Stimulated activated effector memory CD8-positive, alpha-beta T cell treated with anti-CD3 and anti-CD28 coated beads, Interleukin-12 subunit alpha, Interleukin-12 subunit beta, amount 100 ng/mL, for 72 hours (primary cell): ENCODE data around the gene TRIO.
A peak's percentile ranks its signal among the peaks of the same experiment; 100 is the strongest.
"Not testable (repeated sequence)": the region's sequence is repeated elsewhere in the genome, so short reads cannot be mapped to it uniquely, and the experiment has no call there.

ENCODE experiments used
- ATAC-seq: fragments of 150-1000 bp; cut with Tn5 transposase; 2 replicates; pipeline ENCODE4 v1.10.0; 2021
- DNase-seq, 2 donors: peaks; one replicate each; pipeline ENCODE4 v3.0.0; 2021 to 2022; ENCODE audit warnings: low spot score in 2 of 2
- H3K27ac Mint-ChIP-seq: one replicate; pipeline ENCODE4 v1.8.0; 2022; ENCODE audit warnings: mild to moderate bottlenecking, mixed read lengths
- H3K36me3 Mint-ChIP-seq: one replicate; pipeline ENCODE4 v1.8.0; 2022; ENCODE audit warnings: mild to moderate bottlenecking, mixed read lengths
- H3K4me1 Mint-ChIP-seq: one replicate; pipeline ENCODE4 v1.8.0; 2022; ENCODE audit warnings: mixed read lengths
- H3K4me3 Mint-ChIP-seq: one replicate; pipeline ENCODE4 v1.8.0; 2022; ENCODE audit warnings: mild to moderate bottlenecking, mixed read lengths
- H3K9me3 Mint-ChIP-seq: one replicate; pipeline ENCODE4 v1.8.0; 2022; ENCODE audit warnings: mixed read lengths

The TRIO gene

DNA sequence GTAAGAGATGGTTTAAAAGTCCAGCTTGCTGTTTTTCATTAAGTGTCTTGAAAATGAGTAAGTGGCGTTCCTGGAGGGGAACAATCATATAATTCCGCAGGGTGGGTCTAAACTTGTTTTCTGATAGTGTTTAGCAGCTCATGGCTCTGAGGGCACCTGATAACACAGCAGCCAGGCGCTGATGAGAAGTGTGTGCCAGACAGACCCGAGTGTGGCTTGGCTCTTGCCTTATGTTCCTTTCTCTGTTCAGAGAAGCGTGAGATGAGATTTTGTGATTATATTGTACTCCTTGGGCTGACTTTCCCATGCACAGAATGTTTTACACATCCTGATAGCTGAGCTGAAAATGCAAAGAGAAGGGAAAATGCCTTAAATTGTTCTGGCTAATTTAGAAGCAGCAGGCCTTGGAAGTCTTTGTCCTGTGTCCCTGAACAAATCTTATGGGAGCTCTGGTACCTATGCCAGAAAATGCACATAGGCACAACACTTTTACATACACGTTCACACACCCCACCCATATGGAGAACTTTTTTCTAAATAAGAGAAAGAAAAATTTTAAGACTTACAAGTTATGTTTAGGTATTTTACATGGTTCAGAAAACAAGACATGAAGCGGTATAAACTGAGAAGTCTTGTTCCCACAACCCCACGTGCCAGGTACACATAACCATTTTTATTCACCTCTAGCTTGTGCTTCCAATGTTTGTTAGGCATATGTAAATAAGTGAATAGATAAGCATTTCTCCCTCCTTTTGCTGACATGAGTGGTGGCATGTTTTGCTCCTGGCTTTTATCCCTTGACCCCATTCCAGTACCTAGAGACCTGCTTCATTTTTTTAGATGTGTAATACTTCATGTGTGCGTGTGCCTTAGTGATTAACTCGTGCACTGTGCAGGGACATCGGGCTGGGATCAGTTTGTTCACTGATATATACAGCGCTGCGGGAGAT is 286.2 kb downstream of the TRIO start:
- no peaks in the 10 kb centered on the region for H3K9me3 Mint-ChIP-seq
- no peak overlapping the region for H3K27ac Mint-ChIP-seq
- peaks cover 9% of the 10 kb centered on the region for H3K4me1 Mint-ChIP-seq
- H3K36me3 Mint-ChIP-seq, result peaks cover 6% of the 10 kb centered on the region
- no peak for ATAC-seq
- no peak overlapping the region for H3K4me3 Mint-ChIP-seq
- DNase-seq, result no peak

- H3K4me3 Mint-ChIP-seq, result no peak overlapping the region
- no peaks in the 10 kb centered on the region for H3K4me1 Mint-ChIP-seq
- DNase-seq, result no peak
- no peaks in the 10 kb centered on the region for H3K9me3 Mint-ChIP-seq
- no peaks in the 10 kb centered on the region for H3K36me3 Mint-ChIP-seq
- H3K27ac Mint-ChIP-seq, result no peak overlapping the region
- ATAC-seq, result no peak
These were observed 288.4 kb downstream of the TRIO start for GRCh38 chr5:14431534-14431933.

DNA sequence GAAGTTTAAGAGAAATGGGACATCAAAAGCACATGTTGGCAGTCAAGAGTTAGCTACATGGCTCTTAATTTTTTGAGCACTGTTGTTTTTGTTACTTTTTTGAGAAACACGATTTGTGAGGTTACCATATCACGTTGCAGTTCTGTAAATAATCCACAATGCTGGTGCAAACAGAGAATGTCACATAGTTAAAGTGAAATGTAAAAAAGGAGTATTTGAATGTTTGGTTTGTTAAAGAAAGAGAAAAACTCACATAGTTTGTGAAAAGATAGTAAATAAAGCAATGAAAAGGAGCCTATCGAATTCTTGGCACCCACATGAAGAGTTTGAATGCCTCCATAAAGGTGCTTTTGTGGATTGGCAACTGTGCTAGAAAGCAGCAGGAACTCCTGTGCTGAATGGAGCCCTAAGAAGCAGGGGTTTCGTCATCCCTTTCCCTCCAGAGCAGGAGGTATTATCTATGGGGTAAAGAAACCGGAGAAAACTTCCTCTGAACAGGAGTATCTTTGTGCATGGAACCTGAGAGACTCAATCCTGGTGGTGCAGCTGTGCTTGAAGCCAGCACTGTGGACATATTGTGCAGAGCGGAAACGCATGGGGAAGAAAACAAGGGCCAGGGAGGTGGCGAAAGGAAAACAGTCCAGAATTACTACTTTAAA is 289.9 kb downstream of the TRIO start:
- DNase-seq (no peak), ATAC-seq (no peak)
- Mint-ChIP-seq H3K27ac (no peak overlapping the region), H3K36me3 (no peaks in the 10 kb centered on the region), H3K4me1 (peaks cover 9% of the 10 kb centered on the region), H3K4me3 (no peak overlapping the region), H3K9me3 (no peaks in the 10 kb centered on the region)

- no peak overlapping the region for H3K27ac Mint-ChIP-seq
- no peak for ATAC-seq
- H3K9me3 Mint-ChIP-seq, result no peaks in the 10 kb centered on the region
- H3K4me3 Mint-ChIP-seq, result no peak overlapping the region
- DNase-seq, result no peak
- H3K36me3 Mint-ChIP-seq, result no peaks in the 10 kb centered on the region
- peaks cover 17% of the 10 kb centered on the region for H3K4me1 Mint-ChIP-seq
These were observed 292.3 kb downstream of the TRIO start for GRCh38 chr5:14435481-14435880.

DNA sequence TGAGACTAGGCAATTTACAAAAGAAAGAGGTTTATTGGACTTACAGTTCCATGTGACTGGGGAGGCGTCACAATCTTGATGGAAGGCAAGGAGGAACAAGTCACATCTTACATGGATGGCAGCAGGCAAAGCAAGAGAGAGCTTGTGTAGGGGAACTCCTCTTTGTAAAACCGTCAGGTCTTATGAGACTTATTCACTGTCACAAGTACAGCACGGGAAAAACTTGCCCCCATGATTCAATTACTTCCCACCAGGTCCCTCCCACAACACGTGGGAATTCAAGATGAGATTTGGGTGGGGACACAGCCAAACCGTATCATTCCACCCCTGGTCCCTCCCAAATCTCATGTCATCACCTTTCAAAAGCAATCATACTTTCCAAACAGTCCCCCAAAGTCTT is 293.0 kb downstream of the TRIO start:
- not testable (repeated sequence) for H3K36me3 Mint-ChIP-seq, ATAC-seq, H3K27ac Mint-ChIP-seq, H3K9me3 Mint-ChIP-seq, H3K4me3 Mint-ChIP-seq, DNase-seq
- H3K4me1 Mint-ChIP-seq, result peaks cover 17% of the 10 kb centered on the region

DNA sequence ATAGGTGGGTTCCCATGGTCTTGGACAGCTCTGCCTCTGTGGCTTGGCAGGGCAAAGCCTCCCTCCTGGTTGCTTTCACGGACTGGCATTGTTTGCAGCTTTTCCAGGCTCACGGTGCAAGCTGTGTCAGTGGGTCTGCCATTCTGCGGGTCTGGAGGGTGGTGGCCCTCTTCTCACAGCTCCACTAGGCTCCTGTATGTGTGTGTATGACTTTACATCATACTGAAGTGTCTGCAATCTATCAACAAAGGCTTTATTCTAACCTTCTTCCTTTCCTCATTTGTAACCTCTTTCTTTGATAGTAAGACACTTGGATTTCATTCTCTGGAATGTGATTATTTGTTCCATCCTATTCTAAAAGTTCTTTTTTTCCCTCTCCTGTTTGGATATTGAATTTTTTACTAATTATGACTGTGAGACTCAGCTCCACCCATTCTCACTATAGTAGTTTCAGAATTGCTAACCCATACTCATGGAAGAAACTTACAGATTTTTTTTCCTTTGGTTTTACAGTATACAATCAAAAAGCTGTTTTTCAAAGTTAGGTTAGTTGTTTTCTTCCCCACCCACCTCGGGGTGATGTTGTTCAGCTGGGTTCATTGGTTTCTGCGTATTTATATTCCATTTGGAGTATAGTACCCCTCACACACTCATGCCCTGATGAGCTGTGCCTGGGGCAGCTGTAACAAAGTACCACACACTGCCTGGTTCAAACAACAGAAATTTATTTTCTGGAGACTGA is 293.8 kb downstream of the TRIO start:
- H3K9me3 Mint-ChIP-seq, result no peaks in the 10 kb centered on the region

DNA sequence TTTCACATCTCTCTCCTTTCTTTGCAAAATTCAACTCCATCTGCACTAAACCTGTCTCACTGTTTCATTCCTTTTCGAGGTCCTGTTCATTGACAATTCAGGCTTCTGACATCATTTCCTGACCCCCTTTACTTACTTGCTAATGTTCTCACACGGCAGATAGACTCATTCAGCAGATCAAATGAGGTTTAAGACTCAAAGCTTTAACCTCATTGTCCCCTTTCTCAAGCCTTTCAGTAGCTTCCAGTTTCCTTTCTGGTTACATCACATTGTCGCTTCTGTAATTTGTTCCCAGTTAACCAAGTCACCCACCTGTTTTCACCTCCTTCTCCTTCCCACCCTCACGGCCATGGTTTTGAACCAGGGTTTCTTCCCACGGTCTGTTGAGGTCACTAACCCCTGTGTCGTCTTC is 295.1 kb downstream of the TRIO start:
- Mint-ChIP-seq H3K4me1 (peaks cover 17% of the 10 kb centered on the region), H3K36me3 (no peaks in the 10 kb centered on the region), H3K4me3 (peak overlapping the region; percentile 2), H3K9me3 (no peaks in the 10 kb centered on the region), H3K27ac (peak overlapping the region; percentile 50)
- ATAC-seq (peak; percentile 66), DNase-seq (no peak)

More for the DNA sequence above, 293.8 kb downstream of the TRIO start:
- peak overlapping the region; percentile 8 for H3K27ac Mint-ChIP-seq
- ATAC-seq, result peak; percentile 74
- no peaks in the 10 kb centered on the region for H3K36me3 Mint-ChIP-seq
- H3K4me3 Mint-ChIP-seq, result no peak overlapping the region
- peaks cover 17% of the 10 kb centered on the region for H3K4me1 Mint-ChIP-seq
- no peak for DNase-seq

- no peaks in the 10 kb centered on the region for H3K9me3 Mint-ChIP-seq
- no peak overlapping the region for H3K4me3 Mint-ChIP-seq
- no peak for ATAC-seq
- H3K27ac Mint-ChIP-seq, result peak overlapping the region; percentile 50
- H3K4me1 Mint-ChIP-seq, result peaks cover 17% of the 10 kb centered on the region
- no peak for DNase-seq
- no peaks in the 10 kb centered on the region for H3K36me3 Mint-ChIP-seq
These were observed 296.1 kb downstream of the TRIO start for GRCh38 chr5:14439087-14439871.

DNA sequence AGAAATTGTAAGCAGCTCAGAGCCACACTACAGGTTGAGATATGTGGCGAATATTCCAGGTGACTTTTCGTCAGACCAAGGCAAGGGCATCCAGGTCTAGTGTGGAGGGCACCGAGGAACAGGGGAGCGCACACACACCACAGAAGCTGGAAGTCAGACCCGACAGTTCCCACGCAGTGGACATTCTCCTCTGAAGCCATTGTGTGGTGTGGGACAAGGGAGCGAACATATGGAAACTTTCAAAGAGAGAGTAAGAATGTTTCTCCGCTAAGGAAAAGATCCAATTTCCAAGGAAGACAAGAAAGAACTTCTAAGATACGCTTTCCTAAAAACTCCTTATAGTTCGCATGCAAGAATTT is 297.1 kb downstream of the TRIO start:
- DNase-seq (no peak), ATAC-seq (no peak)
- H3K4me3 Mint-ChIP-seq, result no peak overlapping the region
- H3K9me3 Mint-ChIP-seq, result no peaks in the 10 kb centered on the region
- no peaks in the 10 kb centered on the region for H3K36me3 Mint-ChIP-seq
- H3K27ac Mint-ChIP-seq, result no peak overlapping the region
- H3K4me1 Mint-ChIP-seq, result peaks cover 17% of the 10 kb centered on the region

DNA sequence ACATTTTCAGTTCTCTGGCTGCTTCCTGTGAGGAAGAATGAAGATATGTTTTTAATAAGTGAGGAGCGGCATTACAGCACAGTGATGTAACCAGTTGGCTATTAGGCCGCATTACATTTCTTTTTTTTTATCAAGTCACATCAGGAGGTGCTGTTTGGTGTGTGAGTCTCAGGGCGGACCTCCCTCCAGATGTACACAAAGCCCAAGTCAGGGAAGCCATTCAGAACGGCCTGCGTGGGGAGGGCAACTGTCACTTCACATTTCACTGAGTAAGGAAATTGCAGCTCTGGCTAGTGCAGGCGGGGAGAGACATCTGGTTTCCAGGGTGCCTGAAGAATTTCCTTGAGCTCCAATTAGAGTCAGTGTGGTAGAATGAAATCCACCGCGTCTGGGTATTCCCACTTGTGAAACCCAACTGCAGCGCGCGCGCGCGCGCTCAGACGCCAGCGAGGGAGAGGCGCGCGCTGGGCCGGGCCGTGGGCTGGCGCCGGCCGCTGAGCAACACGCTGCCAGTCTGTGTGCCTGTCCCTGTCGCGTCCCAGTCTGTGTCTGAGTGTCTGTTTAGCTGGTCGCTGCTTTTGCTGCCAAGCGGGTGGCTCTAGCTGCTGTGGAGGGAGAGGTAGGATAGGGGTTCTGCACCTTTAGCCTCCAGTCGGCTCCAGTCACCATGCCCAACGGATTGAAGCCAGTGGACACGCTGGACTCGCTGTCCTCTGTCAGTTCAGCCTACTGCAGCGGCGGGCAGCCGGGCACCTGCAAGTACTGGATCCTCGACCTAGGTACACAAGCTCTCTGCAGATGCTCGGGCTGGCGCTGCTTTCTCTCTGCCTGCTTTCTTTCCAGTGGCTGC is 297.7 kb downstream of the TRIO start:
- Mint-ChIP-seq H3K36me3 (no peaks in the 10 kb centered on the region), H3K27ac (no peak overlapping the region), H3K4me3 (no peak overlapping the region), H3K4me1 (peaks cover 17% of the 10 kb centered on the region), H3K9me3 (no peaks in the 10 kb centered on the region)
- no peak for DNase-seq
- no peak for ATAC-seq

DNA sequence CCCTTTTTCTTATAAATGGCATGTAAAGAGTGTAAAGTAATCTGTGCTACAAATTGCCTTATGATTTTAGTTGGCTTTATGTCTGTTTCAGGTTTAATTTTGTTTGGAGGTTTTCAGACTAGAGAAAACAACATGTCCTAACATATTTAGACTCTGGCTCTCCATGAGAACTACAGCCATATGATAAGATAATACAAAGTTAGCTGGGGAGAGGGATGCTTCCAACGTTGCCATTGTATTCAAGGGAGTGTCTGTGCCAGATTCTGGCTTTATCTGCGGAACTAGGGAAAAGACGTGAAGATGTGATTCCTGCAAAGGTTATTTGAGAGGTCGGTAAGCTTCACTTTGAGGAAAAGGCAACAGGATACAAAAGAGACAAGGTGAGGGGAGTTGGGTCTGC is 298.5 kb downstream of the TRIO start:
- Mint-ChIP-seq H3K36me3 (no peaks in the 10 kb centered on the region), H3K4me1 (peaks cover 17% of the 10 kb centered on the region), H3K4me3 (no peak overlapping the region), H3K9me3 (no peaks in the 10 kb centered on the region), H3K27ac (no peak overlapping the region)
- ATAC-seq (no peak), DNase-seq (no peak)

DNA sequence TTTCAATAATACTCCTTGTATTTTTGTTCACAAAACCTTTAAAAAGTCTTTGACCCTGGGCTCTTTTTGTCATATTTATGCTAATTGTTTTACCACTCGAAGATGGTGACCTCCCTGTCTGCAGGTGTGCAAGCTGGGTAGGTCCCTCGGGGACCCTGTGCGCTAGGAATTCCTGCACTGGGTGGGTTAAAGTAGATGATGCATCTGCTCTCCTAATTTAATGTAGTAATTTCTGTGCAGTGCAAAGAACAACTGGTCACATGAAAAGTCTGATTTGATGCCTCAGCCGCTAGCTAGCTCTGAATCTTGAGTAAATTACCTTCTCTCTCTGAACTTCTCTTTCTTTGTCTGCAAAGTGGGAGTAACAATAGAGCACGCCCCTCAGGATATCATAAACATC is 299.4 kb downstream of the TRIO start:
- Mint-ChIP-seq H3K36me3 (no peaks in the 10 kb centered on the region), H3K27ac (no peak overlapping the region), H3K9me3 (no peaks in the 10 kb centered on the region)

GRCh38 chr5:14443671-14444093 is 300.5 kb downstream of the TRIO start:
- H3K36me3 Mint-ChIP-seq, result no peaks in the 10 kb centered on the region
- no peak for DNase-seq
- H3K27ac Mint-ChIP-seq, result no peak overlapping the region
- no peak overlapping the region for H3K4me3 Mint-ChIP-seq
- ATAC-seq, result no peak
- H3K9me3 Mint-ChIP-seq, result no peaks in the 10 kb centered on the region
- peaks cover 12% of the 10 kb centered on the region for H3K4me1 Mint-ChIP-seq

More for the DNA sequence above, 299.4 kb downstream of the TRIO start:
- no peak for DNase-seq
- Mint-ChIP-seq H3K4me1 (peaks cover 11% of the 10 kb centered on the region), H3K4me3 (no peak overlapping the region)
- ATAC-seq, result no peak

DNA sequence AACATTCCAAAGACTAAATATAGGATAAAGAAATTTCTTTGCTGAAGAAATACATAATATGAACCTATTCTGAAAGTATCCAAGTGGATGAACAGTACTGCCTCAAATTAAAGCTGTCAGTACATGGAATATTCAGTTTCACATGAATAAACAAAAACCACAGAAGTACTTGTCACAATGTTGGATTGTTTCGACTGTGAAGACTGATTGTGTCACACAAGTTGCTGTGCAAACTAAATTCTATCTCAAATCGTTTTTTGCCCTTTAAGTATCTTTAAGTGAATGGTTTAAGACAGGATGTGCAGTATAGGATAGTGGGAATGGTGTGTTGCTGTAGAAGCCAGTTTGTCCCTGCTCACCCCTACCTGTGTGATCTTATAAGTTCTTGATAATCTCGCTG is 301.0 kb downstream of the TRIO start:
- Mint-ChIP-seq H3K27ac (no peak overlapping the region), H3K4me3 (no peak overlapping the region), H3K36me3 (no peaks in the 10 kb centered on the region), H3K4me1 (peaks cover 11% of the 10 kb centered on the region), H3K9me3 (no peaks in the 10 kb centered on the region)
- ATAC-seq (no peak), DNase-seq (no peak)
